AG09309 (cell line): ENCODE data around the gene PRL.

Experiments used
- DNase-seq: peaks from one replicate; pipeline ENCODE4 v3.0.0-alpha.2; 2010; ENCODE audit warnings: low read depth
- H3K4me3 ChIP-seq: 2 replicates; pipeline ENCODE4 v1.5.1; 2011; ENCODE audit warnings: mild to moderate bottlenecking, low read depth, low read length, moderate library complexity; ENCODE audit not compliant: control insufficient read depth
- TF ChIP-seq, protein P1 (sequence below): IDR thresholded peaks from 2 replicates; pipeline ENCODE4 v1.5.1; 2011; ENCODE audit warnings: mild to moderate bottlenecking, low read depth, low read length, inconsistent platforms; ENCODE audit not compliant: insufficient read depth, control insufficient read depth; ENCODE audit errors: missing control alignments

Gene PRL

DNA sequence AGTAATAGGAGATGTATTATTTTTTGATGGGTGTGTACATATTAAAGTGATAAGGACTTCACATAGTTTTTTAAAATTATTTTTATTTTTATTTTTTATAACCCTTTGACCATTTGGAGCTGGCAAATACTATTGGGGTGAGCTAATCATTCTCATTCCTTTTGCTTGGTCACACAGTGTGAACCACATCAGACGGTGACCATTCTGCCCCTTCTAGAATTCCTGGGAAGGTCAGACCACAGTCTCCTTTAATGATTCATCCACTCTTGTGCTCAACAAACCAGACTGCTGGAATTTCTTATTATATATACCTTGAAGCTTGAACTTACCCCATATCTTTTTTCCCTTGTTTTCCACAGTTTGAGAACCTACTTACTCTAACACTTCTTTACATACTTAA is 23.9 kb upstream of the PRL start:
- DNase-seq = peak; percentile 58
- TF ChIP-seq, protein P1, sequence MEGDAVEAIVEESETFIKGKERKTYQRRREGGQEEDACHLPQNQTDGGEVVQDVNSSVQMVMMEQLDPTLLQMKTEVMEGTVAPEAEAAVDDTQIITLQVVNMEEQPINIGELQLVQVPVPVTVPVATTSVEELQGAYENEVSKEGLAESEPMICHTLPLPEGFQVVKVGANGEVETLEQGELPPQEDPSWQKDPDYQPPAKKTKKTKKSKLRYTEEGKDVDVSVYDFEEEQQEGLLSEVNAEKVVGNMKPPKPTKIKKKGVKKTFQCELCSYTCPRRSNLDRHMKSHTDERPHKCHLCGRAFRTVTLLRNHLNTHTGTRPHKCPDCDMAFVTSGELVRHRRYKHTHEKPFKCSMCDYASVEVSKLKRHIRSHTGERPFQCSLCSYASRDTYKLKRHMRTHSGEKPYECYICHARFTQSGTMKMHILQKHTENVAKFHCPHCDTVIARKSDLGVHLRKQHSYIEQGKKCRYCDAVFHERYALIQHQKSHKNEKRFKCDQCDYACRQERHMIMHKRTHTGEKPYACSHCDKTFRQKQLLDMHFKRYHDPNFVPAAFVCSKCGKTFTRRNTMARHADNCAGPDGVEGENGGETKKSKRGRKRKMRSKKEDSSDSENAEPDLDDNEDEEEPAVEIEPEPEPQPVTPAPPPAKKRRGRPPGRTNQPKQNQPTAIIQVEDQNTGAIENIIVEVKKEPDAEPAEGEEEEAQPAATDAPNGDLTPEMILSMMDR = no peak
- H3K4me3 ChIP-seq = no peak overlapping the region

DNA sequence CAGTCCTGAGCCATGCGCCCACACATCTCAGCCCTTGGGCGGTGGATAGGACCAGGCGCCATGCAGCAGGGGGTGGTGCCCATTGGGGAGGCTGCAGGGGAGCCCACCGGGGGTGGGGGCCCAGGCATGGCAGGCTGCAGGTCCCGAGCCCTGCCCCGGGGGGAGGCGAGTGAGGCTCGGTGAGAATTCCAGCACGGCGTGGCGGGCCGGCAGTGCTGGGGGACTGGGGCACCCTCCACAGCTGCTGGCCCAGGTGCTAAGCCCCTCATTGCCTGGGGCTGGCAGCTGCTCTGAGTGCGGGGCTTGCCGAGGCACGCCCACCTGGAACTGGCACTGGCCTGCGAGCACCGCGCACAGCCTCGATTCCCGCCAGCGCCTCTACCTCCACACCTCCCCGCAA is 21.6 kb upstream of the PRL start:
- no peak for DNase-seq
- TF ChIP-seq, protein P1 = no peak
- no peak overlapping the region for H3K4me3 ChIP-seq

DNA sequence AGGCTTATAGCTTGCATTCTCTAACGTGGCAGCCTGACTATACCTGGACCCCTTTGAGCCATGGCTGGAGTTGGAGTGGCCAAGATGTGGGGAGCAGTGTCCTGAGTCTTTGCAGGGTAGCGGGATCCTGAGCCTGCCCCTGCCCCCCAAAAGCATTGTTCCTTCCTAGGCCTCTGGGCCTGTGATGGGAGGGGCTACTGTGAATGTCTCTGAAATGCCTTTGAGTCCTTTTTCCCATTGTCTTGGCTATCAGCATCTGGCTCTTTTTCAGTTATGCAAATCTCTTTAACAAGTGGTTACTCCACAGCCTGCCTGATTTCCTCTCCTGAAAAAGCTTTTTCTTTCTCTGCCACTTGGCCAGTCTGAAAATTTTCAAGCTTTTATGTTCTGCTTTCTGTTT is 17.0 kb upstream of the PRL start:
- no peak for DNase-seq
- TF ChIP-seq, protein P1 = no peak
- H3K4me3 ChIP-seq = no peak overlapping the region

DNA sequence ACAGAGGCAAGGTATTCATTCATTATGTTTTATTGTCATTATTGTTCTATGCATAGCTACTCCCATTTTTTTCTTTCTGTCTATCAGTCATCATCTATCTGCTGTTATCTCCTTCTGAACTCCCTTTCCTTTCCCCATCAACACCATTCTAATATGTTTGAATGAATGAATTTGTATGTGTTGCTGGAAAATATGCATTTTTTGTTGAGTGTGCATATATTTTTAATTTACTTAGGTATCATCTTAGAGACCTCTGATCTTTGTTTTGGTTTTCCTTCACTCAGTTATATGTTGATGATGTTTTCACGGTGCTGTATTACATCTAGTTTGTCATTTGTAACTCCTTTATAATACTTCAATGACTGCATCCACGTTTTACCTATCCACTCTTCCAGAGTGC is 12.1 kb upstream of the PRL start:
- no peak overlapping the region for H3K4me3 ChIP-seq
- TF ChIP-seq, protein P1 = no peak
- DNase-seq = no peak

DNA sequence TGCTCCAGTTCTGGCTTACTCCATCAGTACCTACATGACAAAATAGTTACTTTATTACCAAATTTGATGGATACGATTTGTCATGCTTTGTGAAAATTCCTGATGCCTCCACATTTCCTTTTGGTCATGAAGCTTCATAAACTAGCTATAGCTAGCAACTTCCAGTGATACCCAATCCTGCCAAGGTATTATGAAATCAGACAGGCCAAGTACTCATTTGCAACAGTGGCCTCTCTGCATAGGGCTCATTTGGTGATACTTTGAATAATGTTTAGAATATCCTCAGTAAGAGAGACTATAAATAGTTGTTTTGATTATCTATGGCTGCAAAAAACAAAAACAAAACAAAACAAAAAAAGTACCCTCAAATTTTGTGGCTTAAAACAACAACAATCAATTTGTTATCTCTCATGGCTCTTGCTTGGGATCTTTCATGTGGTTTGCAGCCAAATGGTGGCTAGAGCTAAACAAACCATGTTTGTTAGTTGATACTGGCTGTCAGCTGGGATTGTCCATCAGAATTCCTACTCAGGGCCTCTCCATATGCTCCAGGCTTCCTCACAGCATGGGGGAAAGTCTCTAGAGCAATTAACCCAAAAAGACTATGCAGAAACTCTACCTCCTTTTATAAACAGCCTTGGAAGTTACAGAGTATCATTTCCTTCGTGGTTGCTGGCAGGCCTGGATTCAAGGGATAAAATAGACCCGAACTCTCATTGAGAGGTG is 10.1 kb upstream of the PRL start:
- no peak overlapping the region for H3K4me3 ChIP-seq
- TF ChIP-seq, protein P1 = no peak
- no peak for DNase-seq

DNA sequence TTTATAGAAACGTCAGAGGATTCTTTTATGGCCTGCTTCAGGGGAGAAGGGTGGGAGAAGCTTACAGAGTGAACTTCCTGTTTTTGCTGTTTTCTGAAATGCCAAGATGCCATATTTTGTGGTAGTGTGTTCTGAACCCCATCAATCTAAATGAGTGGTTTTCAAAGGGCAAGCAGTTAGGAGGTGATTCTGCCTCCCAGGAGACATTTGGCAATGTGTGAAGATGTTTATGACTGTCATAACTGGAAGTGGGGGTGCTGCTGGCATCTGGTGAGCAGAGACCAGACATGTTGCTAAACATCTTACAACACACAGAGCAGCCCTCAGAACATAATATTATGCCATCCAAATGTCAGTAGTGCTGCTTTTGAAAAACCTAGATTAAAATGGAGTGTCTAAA is 6.0 kb upstream of the PRL start:
- DNase-seq = no peak
- TF ChIP-seq, protein P1 = no peak
- no peak overlapping the region for H3K4me3 ChIP-seq
